WTC11 (cell line): ENCODE data around the gene LDLRAD4.

Source experiments
- CBFB ChIP-seq: sonication (generic); formaldehyde crosslinking; IDR thresholded peaks from 2 replicates; pipeline ENCODE4 v1.8.1; 2022; ENCODE audit warnings: mild to moderate bottlenecking, low read depth, missing genetic modification reagents
- RELA ChIP-seq: sonication (generic); formaldehyde crosslinking; IDR thresholded peaks from 2 replicates; pipeline ENCODE4 v1.8.1; 2022; ENCODE audit warnings: missing genetic modification reagents, mild to moderate bottlenecking, borderline replicate concordance
- TF ChIP-seq, protein P1 (sequence below): fragments of 200-600 bp; IDR thresholded peaks from 2 replicates; pipeline ENCODE4 v1.8.0; 2022; ENCODE audit warnings: antibody characterized with exemption
- TF ChIP-seq, protein P2 (sequence below): sonication (generic); formaldehyde crosslinking; conservative IDR thresholded peaks from 2 replicates; pipeline ENCODE4 v1.8.1; 2022; ENCODE audit warnings: mild to moderate bottlenecking, missing genetic modification reagents
- TF ChIP-seq, protein P3 (sequence below): fragments of 250-450 bp; sonication (Bioruptor Pico); IDR thresholded peaks from 2 replicates; pipeline ENCODE4 v1.8.0; 2021; ENCODE audit warnings: mild to moderate bottlenecking

DNA sequence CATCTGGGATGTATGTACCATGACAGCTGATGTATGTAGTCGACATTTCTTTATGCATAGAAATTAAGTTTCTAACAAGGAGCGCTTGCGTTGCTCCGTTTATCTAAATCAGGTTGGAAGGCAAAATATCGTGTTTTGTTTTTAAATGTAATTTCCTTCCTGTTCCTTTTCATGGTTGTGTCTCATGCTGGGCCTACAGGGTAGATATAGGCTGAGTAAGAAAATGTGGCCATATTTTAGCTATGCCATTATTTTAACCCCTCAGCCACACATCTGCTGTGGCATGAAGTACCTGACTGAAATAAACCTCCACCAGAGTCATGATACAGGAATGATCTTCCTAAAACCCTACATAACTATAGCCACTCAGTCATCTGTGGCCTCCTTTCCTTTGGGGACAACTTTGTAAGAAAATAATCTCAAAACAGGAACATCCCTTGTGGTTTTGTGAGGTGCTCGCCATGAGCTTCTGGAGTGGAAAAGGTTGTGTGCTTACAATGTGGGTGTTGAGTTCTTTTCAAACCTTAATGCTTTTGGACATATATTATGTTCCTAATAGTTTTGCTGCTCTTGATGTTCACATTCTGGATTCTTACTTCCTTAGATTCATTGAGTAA, 293.5 kb downstream of the LDLRAD4 start:
- TF ChIP-seq, protein P1, sequence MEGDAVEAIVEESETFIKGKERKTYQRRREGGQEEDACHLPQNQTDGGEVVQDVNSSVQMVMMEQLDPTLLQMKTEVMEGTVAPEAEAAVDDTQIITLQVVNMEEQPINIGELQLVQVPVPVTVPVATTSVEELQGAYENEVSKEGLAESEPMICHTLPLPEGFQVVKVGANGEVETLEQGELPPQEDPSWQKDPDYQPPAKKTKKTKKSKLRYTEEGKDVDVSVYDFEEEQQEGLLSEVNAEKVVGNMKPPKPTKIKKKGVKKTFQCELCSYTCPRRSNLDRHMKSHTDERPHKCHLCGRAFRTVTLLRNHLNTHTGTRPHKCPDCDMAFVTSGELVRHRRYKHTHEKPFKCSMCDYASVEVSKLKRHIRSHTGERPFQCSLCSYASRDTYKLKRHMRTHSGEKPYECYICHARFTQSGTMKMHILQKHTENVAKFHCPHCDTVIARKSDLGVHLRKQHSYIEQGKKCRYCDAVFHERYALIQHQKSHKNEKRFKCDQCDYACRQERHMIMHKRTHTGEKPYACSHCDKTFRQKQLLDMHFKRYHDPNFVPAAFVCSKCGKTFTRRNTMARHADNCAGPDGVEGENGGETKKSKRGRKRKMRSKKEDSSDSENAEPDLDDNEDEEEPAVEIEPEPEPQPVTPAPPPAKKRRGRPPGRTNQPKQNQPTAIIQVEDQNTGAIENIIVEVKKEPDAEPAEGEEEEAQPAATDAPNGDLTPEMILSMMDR = no peak
- TF ChIP-seq, protein P2, sequence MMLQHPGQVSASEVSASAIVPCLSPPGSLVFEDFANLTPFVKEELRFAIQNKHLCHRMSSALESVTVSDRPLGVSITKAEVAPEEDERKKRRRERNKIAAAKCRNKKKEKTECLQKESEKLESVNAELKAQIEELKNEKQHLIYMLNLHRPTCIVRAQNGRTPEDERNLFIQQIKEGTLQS (CRISPR knock-in tag) = no peak
- no peak for TF ChIP-seq RELA
- TF ChIP-seq, protein P3, sequence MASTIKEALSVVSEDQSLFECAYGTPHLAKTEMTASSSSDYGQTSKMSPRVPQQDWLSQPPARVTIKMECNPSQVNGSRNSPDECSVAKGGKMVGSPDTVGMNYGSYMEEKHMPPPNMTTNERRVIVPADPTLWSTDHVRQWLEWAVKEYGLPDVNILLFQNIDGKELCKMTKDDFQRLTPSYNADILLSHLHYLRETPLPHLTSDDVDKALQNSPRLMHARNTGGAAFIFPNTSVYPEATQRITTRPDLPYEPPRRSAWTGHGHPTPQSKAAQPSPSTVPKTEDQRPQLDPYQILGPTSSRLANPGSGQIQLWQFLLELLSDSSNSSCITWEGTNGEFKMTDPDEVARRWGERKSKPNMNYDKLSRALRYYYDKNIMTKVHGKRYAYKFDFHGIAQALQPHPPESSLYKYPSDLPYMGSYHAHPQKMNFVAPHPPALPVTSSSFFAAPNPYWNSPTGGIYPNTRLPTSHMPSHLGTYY = no peak
- no peak for TF ChIP-seq CBFB (CRISPR knock-in tag)
